DMS114 treated with DMSO at 0.1 percent for 48 hours (cell line): ENCODE results near the gene PLCD1.
"Not testable (repeated sequence)": the region's sequence is repeated elsewhere in the genome, so short reads cannot be mapped to it uniquely, and the experiment has no call there.

Experiments used
- DNase-seq: peaks from one replicate; lab custom pipeline; 2025; ENCODE audit not compliant: unreplicated experiment; lab: John Stamatoyannopoulos, UW

The PLCD1 gene

DNA sequence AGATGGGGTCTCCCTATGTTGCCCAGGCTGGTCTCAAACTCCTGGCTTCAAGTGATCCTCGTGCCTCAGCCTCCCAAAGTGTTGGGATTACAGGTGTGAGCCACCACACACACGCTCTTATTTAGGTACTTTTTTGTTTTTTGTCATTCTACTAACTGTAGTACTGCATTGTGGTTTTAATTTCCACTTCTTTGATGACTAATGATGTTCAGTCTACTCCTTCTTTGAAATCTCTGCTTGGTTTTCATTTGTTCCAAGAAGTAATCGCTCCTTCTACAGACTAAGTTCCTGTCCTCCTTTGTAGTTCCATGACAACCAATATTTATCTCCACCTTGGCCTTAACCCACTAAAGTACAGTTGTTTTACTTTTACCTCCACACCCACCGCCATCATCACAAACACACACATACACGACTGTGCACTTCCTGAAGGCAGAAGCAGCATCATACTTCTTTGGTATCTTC, 9.0 kb upstream of the PLCD1 start:
- no peak for DNase-seq

DNA sequence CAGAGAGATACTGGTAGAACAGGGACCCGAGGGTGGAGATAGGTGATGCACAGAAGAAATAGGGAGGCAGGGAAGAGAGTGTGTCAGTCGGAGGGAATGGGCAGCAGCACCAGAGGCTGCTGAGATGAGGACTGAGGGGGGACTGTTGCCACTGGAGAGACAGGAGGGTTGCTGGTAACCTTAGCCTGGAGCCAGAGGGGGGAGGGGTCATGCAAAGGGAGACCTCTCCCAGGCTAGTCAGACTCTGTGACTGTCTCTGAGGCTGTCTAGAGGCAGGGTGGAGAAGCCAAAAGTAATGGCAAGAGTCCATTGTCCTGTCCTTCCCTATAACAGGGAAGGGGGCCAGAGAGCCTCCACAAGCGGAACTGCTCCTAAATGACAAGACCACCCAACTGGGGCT, 7.5 kb upstream of the PLCD1 start:
- no peak for DNase-seq

DNA sequence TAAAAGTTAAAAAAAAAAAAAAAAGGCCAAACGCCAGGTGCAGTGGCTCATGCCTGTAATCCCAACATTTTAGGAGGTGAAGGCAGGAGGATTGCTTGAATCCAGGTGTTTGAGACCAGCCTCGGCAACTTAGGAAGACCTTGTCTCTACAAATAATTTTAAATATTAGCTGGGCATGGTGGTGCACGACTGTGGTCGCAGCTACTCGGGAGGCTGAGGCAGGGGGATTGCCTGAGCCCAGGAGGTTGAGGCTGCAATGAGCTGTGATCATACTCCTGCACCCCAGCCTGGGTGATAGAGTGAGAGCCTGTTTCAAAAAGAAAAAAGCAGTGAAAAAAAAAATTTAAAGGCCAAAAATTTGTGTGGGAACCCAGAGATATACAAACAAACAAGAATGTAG, 6.8 kb upstream of the PLCD1 start:
- DNase-seq, result no peak

DNA sequence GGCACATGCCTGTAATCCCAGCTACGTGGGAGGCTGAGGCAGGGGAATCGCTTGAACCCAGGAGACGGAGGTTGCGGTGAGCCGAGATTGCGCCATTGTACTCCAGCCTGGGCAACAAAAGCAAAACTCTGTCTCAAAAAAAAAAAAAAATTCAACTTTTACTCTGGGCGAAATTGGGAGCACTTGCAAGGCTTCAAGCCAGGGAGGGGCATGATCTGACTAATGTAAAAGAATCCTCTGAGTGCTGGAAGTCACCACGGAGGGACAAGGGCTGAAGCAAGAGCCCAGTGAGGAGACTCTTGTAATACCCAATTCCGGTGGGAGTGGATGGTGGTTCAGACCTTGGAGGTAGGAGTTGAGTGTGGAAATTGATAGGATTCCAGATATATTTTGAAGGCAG, 4.9 kb upstream of the PLCD1 start:
- DNase-seq, result not testable (repeated sequence)

DNA sequence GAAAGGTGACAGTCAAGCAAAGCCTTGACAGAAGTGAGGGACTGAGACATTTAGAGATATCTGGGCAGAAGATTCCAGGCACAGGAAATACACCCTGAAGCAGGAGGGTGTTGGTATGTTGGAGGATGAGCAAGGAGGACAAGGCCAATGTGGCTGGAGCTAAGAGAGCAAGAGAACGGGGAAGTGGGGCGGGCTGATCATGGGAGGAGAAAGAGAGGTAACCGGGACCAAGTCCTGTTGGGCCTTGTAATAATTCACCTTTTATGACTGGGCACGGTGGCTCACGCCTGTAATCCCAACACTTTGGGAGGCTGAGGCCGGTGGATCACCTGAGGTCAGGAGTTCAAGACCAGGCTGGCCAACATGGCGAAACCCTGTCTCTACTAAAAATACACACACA, 4.1 kb upstream of the PLCD1 start:
- DNase-seq, result not testable (repeated sequence)

DNA sequence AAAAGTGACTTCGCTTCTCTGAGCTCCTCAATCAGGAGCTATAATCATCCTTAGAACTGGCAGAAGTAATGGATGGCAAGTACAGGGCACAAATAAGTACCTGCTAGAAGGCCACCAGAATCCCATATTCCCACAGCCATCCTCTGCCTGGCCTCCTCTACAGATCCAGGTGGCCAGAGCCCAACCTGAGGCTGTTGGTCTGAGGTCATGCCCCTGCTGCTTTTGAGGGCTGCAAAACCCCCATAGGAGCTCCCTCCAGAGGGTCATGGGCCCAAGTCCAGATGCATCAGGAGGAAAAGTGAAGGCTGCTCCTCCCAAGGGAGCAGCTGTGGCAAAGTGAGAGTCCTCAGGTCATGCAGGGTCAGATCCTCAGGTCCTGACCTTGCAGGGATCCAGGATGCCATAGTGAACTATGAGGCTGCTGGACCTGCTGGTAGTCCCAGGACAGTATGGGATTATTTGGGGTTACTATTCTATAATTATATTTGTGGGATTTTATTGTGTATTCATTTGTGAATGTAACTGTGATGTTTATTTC, 3.0 kb upstream of the PLCD1 start:
- no peak for DNase-seq

DNA sequence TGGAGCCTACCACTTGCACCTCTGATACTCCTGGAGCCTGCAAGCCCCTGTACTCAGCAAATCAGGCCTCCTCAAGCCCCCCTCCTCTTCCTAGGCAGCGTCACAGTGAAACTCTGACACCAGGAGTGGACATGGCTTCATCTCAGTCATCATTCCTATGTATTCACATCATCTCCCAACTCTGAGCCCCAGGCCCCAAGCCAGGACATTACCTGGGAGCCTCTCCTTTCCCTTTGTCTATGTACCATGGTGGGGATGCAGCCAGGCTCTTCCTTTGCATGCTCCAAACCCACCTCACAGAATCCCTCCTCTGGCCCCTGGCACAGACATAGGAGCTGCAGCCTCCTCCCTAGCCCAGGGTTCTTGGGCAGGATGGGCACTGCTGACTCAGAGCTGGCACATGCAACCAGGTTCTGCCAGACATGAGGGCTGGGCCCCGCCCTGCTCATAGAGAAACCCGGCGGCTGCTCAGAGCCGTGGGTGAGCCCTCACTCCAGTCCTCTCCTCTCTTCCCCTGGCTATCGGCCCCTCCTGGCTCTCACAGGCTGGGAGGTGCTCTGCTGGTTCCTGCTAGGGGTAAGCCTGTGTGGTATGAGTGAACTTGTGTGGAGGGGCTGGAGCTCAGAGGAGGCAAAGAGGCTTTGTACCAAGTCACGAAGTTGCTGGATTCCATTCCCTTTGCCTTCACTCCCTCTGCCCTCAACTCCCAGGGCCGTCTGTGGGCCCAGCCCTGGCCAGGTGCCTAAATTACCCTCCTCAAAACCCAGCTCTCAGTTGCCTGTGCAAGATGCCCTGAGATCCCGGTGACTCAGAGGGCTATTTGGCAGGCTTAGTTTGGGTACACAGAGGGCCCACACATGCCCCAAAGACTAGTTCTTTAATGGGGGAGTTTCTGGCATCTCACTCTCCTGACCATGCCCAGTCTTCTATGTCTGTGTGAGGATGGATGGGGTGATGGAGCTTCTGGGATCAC, 1.9 kb upstream of the PLCD1 start:
- DNase-seq, result no peak

DNA sequence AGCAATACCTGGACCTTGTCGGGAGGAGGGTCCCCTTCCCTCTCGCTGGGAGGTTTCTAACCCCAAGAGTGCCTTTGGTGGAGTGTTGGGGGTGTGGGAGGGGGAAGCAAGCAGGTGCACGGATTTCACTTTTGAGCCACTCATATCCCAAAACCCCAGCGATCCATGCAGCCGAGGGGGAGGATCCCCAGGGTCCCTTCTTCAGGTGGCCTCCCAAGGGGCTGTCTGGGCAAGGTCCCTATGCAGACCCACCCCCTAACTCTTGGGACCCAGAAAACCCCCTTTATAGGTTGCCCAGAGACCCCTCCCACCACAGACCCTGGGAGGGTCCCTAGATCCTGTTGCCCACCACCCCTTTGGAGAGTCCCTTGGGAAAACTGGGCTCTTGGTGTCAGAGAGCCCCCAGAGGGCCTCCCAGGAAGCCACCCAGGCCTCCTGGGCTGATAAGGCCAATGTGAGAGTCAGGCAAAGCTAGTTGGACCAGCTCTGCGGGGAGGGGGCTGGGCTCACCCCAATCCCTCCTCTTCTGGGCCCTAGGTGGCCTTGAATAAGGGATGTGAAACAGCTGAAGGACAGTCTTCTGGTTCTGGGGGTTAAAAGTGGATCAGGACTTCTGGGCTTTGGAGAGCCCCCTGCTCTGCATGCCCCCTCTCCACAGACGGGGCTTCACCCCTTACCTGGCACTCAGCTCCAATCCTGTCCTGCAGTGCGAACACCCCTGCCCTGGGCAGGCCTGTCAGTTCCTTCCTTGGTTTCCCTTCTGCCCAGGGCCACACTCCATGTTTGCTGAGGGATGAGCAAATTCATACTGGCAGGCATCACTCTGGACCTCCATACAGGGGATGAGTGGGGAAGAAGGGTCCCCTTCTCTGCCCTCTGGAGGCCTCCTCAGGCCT, 932 bp upstream of the PLCD1 start:
- no peak for DNase-seq

DNA sequence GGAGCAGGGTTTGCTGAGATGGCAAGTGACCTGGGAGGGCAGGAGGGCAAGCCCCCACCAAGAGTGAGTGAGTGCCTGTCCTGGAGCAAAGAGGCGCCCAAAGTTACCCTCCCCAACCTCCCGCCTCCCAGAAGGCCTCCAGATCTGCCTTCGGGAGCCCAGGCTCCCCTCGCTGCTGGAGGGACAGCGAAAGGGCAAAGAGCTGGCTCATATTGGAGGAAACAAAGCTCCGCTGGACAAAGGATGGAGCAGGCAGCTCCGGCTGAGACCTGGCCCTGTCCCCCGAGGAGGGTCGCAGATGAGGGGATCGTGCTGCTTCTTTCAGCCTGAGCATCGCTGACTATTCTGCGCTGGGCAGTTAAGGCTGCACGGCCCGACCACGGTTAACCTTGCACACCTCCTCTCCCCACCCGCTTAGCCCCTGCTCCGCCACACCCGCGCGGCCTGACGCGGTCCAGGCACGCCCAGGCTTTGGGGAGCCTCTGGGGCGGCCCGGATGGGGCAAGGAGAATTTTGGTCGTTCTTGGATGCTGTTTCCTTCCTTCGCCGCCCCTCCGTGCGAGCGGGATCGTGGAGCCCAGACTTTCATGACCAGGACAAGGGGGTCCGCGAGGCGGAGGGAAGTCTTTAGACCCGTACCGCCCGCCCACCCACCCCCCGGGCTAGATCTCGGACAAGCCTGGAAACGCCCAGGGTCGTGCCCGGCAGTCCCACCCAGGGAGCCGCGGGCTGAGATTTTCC, 651 bp downstream of the PLCD1 start:
- no peak for DNase-seq

DNA sequence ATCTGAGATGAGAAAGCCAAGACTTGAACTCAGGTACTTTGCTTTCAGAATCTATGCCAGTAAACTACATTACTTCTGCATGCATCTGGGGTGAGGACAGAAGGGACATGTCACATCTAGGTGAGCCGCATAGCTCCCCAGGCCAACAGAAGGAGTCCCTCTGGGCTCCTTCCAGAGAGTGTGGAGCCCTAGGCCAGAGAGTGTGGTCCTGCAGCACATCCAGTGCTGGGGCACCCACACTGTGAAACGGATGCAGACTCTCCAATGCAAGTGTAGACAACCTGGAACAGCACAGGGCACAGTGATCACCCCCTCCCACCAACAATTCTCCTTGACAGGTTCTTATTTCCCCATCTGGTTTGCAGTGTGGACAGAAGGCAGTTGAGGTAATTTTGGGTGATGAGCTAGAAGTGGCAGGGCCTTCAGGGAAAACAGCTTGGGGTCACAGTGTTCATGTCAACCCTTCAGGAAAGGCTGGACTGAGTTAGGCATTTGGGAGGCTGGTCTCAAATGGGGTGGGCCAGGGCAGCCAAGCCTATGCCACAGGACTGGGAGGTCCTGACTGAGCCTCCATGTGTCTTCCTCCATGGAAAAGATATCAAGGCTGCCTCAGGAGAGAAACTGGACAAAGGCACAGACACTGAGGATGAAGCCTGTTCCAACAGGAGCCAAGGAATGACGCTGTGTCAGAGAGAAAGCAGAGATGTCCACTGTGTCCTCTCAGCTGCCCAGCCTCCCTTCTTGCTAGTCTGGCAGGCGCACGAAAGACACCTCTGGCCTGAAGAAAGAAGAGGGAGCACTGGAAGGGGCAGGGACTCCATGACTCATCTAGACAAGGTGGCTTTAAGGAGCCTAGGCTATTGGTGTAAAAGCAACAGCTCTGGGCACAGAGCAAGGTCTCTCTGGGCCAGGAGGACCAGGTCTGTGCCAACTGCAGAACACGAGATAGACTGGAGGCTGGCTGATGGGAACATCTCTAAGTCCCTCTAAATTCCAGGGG, 1.7 kb downstream of the PLCD1 start:
- DNase-seq, result no peak

DNA sequence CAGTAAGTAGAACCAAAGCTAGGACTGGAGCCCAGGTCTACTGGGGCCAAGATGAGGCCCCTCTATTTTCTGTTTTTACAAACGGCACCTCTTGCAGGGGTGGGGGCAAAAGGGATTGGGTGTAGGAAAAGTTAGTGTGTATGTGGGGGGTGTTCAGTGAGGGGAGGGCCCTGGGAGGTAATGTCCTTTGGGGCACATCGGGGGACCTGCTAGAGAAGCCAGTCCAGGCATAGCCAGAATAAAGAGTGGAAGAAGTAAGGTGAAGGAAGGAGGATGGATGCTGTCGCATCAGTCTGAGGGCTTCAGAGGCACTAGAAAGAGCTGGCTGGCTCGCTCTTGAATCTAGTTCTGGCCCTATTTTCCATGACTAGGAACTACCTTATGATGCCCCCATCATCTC, 2.6 kb downstream of the PLCD1 start:
- no peak for DNase-seq

DNA sequence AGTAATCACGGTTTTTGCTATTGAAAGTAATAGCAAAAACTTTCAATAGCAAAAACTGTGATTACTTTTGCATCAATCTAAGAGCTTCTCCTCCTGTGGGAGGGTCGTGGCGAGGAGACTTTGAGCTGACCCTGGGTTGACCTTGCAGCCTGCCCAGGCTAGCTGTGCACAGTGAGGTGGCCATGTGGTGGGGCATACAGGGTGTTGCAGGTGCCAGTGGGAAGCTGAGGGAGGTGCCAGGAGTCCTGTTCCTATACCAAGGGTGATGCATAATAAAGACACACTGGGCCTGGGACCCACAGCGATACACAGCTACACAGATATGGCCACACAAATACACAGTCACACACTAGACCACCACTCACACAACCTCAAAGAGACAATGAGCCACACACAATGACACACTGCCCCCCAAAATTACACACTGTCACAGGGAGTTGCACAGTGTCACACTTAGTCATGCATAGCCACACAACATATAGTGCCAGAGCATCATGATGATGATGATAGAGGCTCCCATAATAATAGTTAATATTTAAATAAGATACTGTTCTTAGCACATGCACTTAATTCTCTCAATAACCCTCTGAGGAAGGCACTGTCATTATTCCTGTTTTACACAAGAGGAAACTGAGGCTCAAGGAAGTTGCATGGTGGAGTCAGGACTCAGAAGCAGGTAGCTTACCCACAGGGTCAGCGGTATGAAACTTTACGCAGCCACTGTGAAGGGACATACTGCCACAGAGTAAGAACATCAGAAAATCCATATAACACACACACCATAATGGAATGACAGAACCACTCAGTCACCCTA, 6.3 kb downstream of the PLCD1 start:
- no peak for DNase-seq

DNA sequence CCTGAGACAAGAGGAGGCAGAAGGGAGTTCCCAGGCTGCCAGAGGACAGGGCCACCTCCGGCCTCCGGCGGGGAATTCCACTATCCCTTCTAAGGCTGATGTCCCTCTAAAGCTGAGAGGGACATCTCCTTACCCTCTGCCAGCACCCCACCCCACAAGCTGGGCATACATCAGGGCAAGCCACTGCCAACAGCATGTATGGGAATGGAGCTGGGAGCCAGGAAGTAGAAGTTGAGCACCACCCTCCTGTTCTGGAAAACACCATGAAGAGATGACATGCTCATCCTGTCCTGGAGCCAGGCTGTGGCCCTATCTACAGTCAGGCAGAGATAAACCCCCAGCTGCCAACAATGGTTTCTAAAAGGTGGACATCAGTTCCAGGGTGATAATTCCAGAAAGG, 7.1 kb downstream of the PLCD1 start:
- no peak for DNase-seq

DNA sequence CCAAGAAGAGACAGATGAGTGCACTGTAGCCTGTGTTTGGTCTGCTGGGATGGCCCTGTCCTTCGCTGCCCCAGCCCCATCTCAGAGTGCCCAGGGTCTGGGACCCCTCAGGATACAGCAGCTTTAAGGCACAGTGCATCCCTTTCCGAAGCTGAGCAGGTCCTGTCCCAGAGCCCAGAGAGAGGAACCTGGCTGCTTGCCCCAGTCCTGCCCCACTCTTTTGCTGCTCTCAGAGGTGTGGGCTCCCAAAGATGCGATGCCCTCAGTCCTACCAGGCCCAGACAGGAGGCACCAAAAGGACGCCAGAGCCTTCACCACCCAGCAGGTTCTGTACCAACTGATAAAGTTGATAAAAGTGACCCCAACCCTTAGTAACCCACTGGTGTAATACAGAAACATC, 8.2 kb downstream of the PLCD1 start:
- no peak for DNase-seq

DNA sequence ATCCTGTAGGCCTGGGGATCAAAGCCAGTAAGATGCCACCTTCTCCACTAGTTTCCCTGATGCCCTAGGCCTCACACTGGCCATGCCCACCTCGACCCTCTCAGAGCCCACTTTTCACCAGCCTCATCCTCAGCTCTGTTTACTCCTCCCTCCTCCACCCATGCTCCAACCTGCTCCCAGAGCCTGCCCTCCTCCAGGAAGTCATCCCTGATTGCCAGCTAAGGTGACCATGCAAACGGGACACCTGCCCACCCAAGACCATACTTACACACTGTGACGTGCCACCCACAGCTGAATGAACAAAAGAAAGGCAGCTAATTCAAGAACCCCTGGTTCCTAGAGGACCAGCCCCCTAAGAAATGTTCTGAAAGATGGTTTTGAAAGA, 9.1 kb downstream of the PLCD1 start:
- DNase-seq, result no peak

DNA sequence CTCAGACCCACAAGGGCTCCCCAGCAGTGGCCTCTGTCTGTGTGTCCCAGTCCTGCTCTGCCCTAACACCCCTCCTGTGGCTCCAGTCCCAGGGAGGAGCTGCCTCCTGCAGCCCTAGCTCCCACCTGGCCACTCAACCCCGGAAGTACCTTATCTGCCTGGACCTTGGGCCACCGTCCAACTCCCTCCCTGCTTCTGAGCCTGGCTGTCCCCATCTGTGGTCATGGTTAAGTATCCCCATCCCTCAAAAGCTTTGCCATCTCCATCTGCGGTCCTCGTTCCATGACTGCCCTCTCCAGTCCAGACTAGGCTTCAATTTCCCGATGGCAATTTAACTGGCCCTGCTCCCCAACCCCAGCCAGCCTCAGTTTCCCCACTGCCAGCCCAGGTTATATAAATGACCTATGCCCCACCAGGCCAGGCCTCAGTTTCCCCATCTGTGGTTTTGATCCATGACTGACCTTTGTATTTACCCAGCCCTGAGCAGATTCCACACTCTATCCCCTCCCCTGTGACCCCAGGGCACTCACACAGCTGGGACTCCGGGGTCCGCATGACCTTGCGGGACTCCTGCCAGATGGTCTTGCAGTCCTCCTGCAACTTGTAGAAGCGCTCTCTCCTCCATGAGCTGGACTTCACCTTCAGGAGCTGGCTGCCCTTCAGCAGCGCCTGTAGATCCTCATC, 9.6 kb downstream of the PLCD1 start:
- DNase-seq, result no peak

DNA sequence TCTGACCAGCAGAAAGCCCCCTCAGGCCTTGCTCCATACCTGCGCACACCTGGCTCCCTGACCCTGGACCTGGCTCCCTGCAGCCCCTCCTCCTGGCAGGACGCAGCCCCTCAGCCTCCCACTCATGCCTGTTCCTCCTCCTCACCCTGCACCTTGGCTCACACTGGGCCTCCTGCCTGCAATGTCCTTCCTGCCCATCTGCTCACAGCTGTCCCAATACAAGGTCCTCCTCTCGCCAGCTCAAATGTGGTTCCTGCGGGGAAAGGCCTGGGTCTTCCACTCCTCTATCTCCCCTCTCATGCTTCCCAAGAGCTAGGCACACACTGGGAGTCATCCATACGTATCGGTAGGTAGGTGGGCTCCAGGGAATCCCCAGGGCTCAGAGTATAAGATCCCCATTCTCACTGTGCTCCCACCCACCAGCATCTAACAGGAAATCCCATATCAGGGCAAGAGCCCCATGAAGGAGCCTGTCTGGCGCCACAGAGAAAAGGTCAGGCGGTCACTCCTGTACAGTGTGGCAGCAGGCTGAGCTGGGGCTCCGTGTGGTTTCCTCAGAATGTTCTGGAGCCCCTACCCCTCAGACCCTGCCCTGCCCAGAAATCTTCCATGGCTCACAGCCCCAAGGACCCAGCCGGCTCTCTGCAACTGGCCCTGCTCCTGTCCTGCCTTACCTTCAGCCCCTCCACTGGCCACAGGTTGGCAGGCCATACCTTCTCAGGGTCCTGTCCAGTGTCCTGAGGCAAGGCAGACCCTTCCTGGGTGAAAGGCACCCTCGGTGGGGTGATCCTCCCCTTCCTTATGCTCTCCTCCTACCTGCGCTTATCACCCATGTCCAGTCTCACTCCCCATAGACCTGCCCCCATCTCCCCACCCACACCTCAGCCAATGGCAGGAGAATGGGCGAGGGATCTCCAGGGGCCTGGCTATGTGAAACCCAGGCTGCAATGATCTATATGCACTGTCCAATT, 10.9 kb downstream of the PLCD1 start:
- no peak for DNase-seq
